Gastrocnemius medialis (tissue), 4 donors: ENCODE data around the gene SCP2. TPM values are rescaled to one million over a fixed set of nuclear protein-coding genes. Genes with fewer than 3 reads are reported as not detected.

Experiments
- ATAC-seq, 2 donors: fragments of 150-250 bp; one replicate each; pipeline ENCODE4 v1.9.1; 2016
- DNase-seq, 2 donors: peaks; one replicate each; pipeline ENCODE4 v3.0.0-alpha.2; 2019
- H3K27ac ChIP-seq, 4 donors: fragments of 200-600 bp; sonication (generic); 1 replicate in 1 of 4; 2 replicates in 3 of 4; pipeline ENCODE4 v1.5.1; 2016 to 2018; ENCODE audit warnings: mild to moderate bottlenecking in 2 of 4, moderate library complexity in 1 of 4
- H3K27me3 ChIP-seq, 3 donors: fragments of 200-600 bp; sonication (generic) in 2 of 3; 1 replicate in 1 of 3; 2 replicates in 2 of 3; pipeline versions ENCODE4 v1.5.1 to v1.6.0; 2016 to 2019; ENCODE audit warnings: mild to moderate bottlenecking in 1 of 3, moderate library complexity in 1 of 3
- H3K36me3 ChIP-seq, 2 donors: fragments of 200-600 bp; sonication (generic) in 1 of 2; one replicate each; pipeline ENCODE4 v1.5.1; 2017 to 2018
- H3K4me1 ChIP-seq, 2 donors: fragments of 200-600 bp; sonication (generic) in 1 of 2; one replicate each; pipeline ENCODE4 v1.5.1; 2016 to 2017; ENCODE audit warnings: mild to moderate bottlenecking in 2 of 2
- H3K4me3 ChIP-seq, 4 donors: fragments of 200-600 bp; sonication (generic) in 3 of 4; 1 replicate in 1 of 4; 2 replicates in 3 of 4; pipeline ENCODE4 v1.5.1; 2016 to 2019; ENCODE audit warnings: mild to moderate bottlenecking in 2 of 4
- H3K9me3 ChIP-seq, 3 donors: fragments of 200-600 bp; sonication (generic) in 2 of 3; 1 replicate in 1 of 3; 2 replicates in 2 of 3; pipeline ENCODE4 v1.5.1; 2016 to 2019
- CTCF ChIP-seq, 5 experiments: fragments of 450-650 bp in 3 of 5; fragments of 200-600 bp in 2 of 5; sonication (generic) in 2 of 5; IDR thresholded peaks in 4 of 5; conservative IDR thresholded peaks in 1 of 5; 1 replicate in 4 of 5; 2 replicates in 1 of 5; pipeline ENCODE4 v1.5.1; 2016 to 2019; ENCODE audit warnings: antibody characterized with exemption in 5 of 5, mild to moderate bottlenecking in 3 of 5, moderate library complexity in 3 of 5
- POLR2A ChIP-seq, 2 donors: fragments of 450-650 bp; IDR thresholded peaks; one replicate each; pipeline ENCODE4 v1.6.1; 2017; ENCODE audit warnings: antibody characterized with exemption in 2 of 2, mild to moderate bottlenecking in 2 of 2, moderate library complexity in 2 of 2
- in situ Hi-C, 4 donors: fragments of 200-750 bp; cut with MboI; loops; one replicate each; pipeline versions ENCODE4 v1.15.0 to v1.8.0; 2017; ENCODE audit warnings: low sequenced_read_pairs in 4 of 4
- intact Hi-C: fragments of 100-400 bp; cut with DNase I; formaldehyde crosslinking; loops from one replicate; pipeline ENCODE4 v1.15.1; 2023; ENCODE audit warnings: low total_unique reads
- total RNA-seq, 4 donors: library from RNA; depleted of rRNA; stranded (reverse); fragments of >200 nt; gene quantifications; one replicate each; pipeline versions ENCODE4 v1.1.0 to v1.2.3, GENCODE V29; 2016

Gene SCP2
- total RNA-seq, 4 donors from 2014 or later: 44.6 to 75.4 (median 61.1) TPM

GRCh38 chr1:53083636-53084588 lies 156.8 kb downstream of the SCP2 start:
- Histone ChIP-seq H3K4me3 (no peak overlapping the region), H3K9me3 (no peaks in the 10 kb centered on the region), H3K27me3 (no peaks in the 10 kb centered on the region), H3K27ac (no peak overlapping the region), H3K36me3 (no peaks in the 10 kb centered on the region), H3K4me1 (no peaks in the 10 kb centered on the region)
- DNase-seq: no peak
- TF ChIP-seq POLR2A (IDR thresholded peaks at IDR 0.05): no peak
- no peak for TF ChIP-seq CTCF (IDR thresholded peaks at IDR 0.05 in 4 of 5, conservative IDR thresholded peaks at IDR 0.05 in 1 of 5)
- in situ Hi-C loops (no loop called here), intact Hi-C loops (no loop called here)
- no peak for ATAC-seq

GRCh38 chr1:53084589-53084971 lies 157.5 kb downstream of the SCP2 start:
- H3K27me3 ChIP-seq: no peaks in the 10 kb centered on the region
- ATAC-seq (no peak), DNase-seq (no peak)
- no peak overlapping the region for H3K27ac ChIP-seq
- no peaks in the 10 kb centered on the region for H3K9me3 ChIP-seq
- intact Hi-C loops (no loop called here), in situ Hi-C loops (no loop called here)
- no peaks in the 10 kb centered on the region for H3K4me1 ChIP-seq
- H3K36me3 ChIP-seq: no peaks in the 10 kb centered on the region
- TF ChIP-seq CTCF (IDR thresholded peaks at IDR 0.05 in 4 of 5, conservative IDR thresholded peaks at IDR 0.05 in 1 of 5) (no peak), POLR2A (IDR thresholded peaks at IDR 0.05) (no peak)
- H3K4me3 ChIP-seq: no peak overlapping the region

GRCh38 chr1:53085405-53085804 lies 158.3 kb downstream of the SCP2 start:
- H3K4me3 ChIP-seq: no peak overlapping the region
- DNase-seq: no peak
- no peaks in the 10 kb centered on the region for H3K4me1 ChIP-seq
- no peak for ATAC-seq
- in situ Hi-C loops: no loop called here
- H3K36me3 ChIP-seq: no peaks in the 10 kb centered on the region
- no peak for TF ChIP-seq POLR2A (IDR thresholded peaks at IDR 0.05)
- TF ChIP-seq CTCF (IDR thresholded peaks at IDR 0.05 in 4 of 5, conservative IDR thresholded peaks at IDR 0.05 in 1 of 5): no peak
- no peaks in the 10 kb centered on the region for H3K9me3 ChIP-seq
- intact Hi-C loops: no loop called here
- no peak overlapping the region for H3K27ac ChIP-seq
- H3K27me3 ChIP-seq: no peaks in the 10 kb centered on the region

- intact Hi-C loops: no loop called here
- no peaks in the 10 kb centered on the region for H3K4me1 ChIP-seq
- ATAC-seq (no peak), DNase-seq (no peak)
- H3K36me3 ChIP-seq: no peaks in the 10 kb centered on the region
- H3K4me3 ChIP-seq: no peak overlapping the region
- H3K9me3 ChIP-seq: no peaks in the 10 kb centered on the region
- in situ Hi-C loops: no loop called here
- no peak overlapping the region for H3K27ac ChIP-seq
- no peak for TF ChIP-seq CTCF (IDR thresholded peaks at IDR 0.05 in 4 of 5, conservative IDR thresholded peaks at IDR 0.05 in 1 of 5)
- TF ChIP-seq POLR2A (IDR thresholded peaks at IDR 0.05): no peak
- no peaks in the 10 kb centered on the region for H3K27me3 ChIP-seq
Observed at GRCh38 chr1:53086491-53087070, 159.5 kb downstream of the SCP2 start.
